Colonic mucosa (tissue), 4 donors: Measurements from ENCODE around the gene THSD4. TPM values are rescaled to one million over a fixed set of nuclear protein-coding genes. Genes with fewer than 3 reads are reported as not detected.

Experiments
- DNase-seq: peaks from one replicate; pipeline ENCODE4 v3.0.0-alpha.2; 2020
- H3K27ac ChIP-seq: fragments of 200-600 bp; one replicate; pipeline ENCODE4 v1.8.0; 2021
- H3K27me3 ChIP-seq: fragments of 200-600 bp; one replicate; pipeline ENCODE4 v1.8.0; 2021
- H3K36me3 ChIP-seq: fragments of 200-600 bp; one replicate; pipeline ENCODE4 v1.8.0; 2021
- H3K4me1 ChIP-seq: fragments of 200-600 bp; one replicate; pipeline ENCODE4 v1.8.0; 2021; ENCODE audit warnings: mild to moderate bottlenecking
- H3K4me3 ChIP-seq: fragments of 200-600 bp; one replicate; pipeline ENCODE4 v1.8.0; 2021
- H3K9ac ChIP-seq, 2 donors: one replicate each; pipeline ENCODE4 v1.7.0; 2013; ENCODE audit warnings: control low read depth in 2 of 2, low read depth in 2 of 2, low read length in 2 of 2
- H3K9me3 ChIP-seq: fragments of 200-600 bp; one replicate; pipeline ENCODE4 v1.8.0; 2021
- intact Hi-C: fragments of 100-400 bp; cut with DNase I; formaldehyde crosslinking; loops from one replicate; pipeline ENCODE4 v1.14.1; 2022
- total RNA-seq, 2 donors: library from RNA; stranded (reverse); fragmentation: NEBNext Ultra II Directional in 1 of 2; extraction: Animal tissue kit (Norgen Biotek cat#: 25700) in 1 of 2; gene quantifications; one replicate each; pipeline ENCODE4 v1.2.1, GENCODE V29; 2021
- TF ChIP-seq, protein P1 (sequence below): fragments of 200-600 bp; IDR thresholded peaks from one replicate; pipeline ENCODE4 v1.8.0; 2022; ENCODE audit warnings: antibody characterized with exemption, mild to moderate bottlenecking
- donor health status: healthy.
- donor health status: DM: no; HTN: no; CAD: no.
- donor health status: DM: no; HTN: no; CAD: no.

THSD4 gene
- total RNA-seq, 2 donors from 2014 or later = 18.8 to 23.5 TPM

DNA sequence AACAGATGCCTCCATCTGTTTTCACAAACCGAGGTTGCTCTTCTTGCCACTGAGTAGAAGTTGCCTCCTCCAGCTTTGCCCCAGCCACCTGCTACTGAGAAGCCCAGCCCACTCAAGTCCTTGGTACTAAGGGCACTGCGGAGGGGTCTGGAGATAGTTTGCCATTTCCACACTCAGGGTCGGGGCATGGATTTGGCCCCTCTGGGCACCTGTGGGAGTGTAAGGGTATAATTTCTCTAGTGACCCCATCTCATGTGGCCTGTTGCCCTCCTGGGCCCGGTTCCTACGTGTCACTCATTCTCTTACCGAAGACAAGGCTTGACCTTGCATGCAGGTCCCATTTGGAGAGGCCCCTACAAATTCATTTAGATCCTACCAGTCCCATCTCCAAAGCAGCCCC lies 79.0 kb downstream of the THSD4 start:
- Histone ChIP-seq H3K36me3 (no peaks in the 10 kb centered on the region), H3K9ac (no peak overlapping the region), H3K4me1 (no peaks in the 10 kb centered on the region), H3K27ac (no peak overlapping the region), H3K9me3 (no peaks in the 10 kb centered on the region), H3K4me3 (no peak overlapping the region), H3K27me3 (no peaks in the 10 kb centered on the region)
- intact Hi-C loops = no loop called here
- TF ChIP-seq, protein P1, sequence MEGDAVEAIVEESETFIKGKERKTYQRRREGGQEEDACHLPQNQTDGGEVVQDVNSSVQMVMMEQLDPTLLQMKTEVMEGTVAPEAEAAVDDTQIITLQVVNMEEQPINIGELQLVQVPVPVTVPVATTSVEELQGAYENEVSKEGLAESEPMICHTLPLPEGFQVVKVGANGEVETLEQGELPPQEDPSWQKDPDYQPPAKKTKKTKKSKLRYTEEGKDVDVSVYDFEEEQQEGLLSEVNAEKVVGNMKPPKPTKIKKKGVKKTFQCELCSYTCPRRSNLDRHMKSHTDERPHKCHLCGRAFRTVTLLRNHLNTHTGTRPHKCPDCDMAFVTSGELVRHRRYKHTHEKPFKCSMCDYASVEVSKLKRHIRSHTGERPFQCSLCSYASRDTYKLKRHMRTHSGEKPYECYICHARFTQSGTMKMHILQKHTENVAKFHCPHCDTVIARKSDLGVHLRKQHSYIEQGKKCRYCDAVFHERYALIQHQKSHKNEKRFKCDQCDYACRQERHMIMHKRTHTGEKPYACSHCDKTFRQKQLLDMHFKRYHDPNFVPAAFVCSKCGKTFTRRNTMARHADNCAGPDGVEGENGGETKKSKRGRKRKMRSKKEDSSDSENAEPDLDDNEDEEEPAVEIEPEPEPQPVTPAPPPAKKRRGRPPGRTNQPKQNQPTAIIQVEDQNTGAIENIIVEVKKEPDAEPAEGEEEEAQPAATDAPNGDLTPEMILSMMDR = no peak
- DNase-seq = no peak

DNA sequence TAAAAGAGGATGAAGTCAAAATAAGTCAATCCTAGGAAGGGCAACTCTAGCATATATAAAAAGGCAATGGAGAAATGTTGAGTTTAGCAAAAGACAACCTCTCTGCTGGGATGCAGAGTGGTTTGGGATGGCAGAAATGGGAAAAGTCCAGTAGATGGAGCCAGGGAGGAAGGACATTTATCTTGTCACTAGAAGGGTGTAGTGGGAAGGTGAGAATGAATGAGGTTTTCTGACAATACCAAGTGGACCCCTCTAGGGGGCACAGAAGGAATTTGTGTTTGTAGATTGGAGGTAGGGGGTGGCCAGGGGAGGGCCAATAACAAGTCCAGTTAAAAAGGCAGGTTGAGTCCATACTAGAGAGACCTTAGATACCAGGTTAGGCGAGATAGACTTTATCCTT lies 80.0 kb downstream of the THSD4 start:
- no peaks in the 10 kb centered on the region for H3K27me3 ChIP-seq
- no peak overlapping the region for H3K9ac ChIP-seq
- intact Hi-C loops = no loop called here
- H3K27ac ChIP-seq = no peak overlapping the region
- H3K4me1 ChIP-seq = no peaks in the 10 kb centered on the region
- DNase-seq = no peak
- H3K4me3 ChIP-seq = no peak overlapping the region
- no peaks in the 10 kb centered on the region for H3K9me3 ChIP-seq
- TF ChIP-seq, protein P1 = no peak
- H3K36me3 ChIP-seq = no peaks in the 10 kb centered on the region

DNA sequence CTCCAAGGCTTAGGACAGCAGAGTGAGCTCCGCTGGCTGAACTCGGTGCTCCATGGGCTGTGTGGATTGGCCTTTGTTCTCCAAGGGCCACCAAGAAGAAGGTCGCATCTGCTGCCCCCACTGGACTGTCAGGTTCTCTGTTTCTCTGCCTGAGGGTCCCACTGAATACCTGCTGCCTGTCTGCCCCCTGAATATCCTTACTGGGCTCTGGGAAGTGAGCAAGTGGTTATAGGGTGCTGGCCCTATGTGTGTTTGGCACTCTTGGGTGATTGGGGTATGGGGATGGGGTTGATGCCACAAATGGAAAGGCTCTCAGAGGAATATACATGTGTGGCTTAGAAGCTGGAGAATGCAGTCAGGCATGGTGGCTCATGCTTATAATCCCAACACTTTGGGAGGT lies 82.3 kb downstream of the THSD4 start:
- DNase-seq = no peak
- Histone ChIP-seq H3K27ac (no peak overlapping the region), H3K9me3 (no peaks in the 10 kb centered on the region), H3K27me3 (no peaks in the 10 kb centered on the region), H3K36me3 (no peaks in the 10 kb centered on the region), H3K9ac (no peak overlapping the region), H3K4me3 (no peak overlapping the region), H3K4me1 (no peaks in the 10 kb centered on the region)
- TF ChIP-seq, protein P1 = no peak
- intact Hi-C loops = no loop called here

DNA sequence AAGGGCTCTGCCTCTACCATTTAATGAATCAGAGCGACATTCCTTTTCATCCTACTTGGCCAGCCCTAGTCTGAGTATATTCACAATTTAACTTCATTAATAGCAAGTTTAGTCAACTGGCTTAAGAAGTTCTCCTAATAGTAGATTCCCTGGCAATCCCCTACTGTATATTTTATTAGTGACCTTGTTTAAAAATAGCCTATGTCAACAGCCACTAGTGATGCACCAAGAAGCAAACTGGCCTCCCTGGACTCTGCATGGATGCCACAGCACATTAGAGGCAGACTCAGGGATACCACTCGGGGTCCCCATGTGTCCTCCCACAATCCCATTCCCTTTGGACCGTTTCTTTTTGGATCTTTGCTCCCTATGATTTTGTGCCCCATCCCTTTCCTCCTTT lies 83.6 kb downstream of the THSD4 start:
- intact Hi-C loops = no loop called here
- TF ChIP-seq, protein P1 = no peak

DNA sequence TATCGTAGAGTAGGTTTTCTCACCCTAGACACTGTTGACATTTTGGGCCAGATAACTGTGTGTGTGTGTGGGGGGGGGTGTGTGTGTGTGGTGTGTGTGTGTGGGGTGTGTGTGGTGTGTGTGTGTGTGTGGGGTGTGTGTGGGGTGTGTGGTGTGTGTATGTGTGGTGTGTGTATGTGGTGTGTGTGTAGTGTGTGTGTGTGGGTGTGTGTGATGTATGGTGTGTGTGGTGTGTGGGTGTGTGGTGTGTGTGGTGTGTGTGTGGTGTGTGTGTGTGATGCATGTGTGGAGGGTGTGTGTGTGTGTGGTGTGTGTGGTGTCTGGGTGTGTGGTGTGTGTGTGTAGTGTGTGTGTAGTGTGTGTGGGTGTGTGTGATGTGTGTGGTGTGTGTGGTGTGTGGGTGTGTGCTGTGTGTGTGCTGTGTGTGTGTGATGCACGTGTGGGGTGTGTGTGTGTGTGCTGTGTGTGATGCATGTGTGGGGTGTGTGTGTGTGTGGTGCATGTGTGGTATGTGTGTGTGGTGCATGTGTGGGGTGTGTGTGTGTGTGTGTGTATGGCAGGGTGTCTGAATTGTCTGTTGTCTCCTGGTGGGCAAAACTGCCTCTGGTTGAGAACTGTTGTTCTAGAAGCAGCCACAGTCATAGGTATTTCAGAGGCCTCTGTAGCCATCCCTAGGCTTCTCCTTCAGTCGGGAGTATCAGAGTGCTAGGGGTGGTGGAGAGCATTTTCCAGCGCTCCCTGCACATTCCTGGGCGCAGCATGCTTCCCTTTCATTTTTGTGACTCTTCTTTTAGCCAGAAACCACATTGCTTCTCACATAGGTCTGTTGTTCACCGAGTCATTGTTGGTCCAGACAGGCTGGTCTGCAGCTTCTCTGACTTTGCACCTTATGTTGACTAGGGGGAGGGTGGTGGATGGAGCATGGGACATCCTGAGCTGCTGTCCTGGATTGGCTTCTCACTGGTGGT lies 84.4 kb downstream of the THSD4 start:
- H3K9ac ChIP-seq = no peak overlapping the region
- no peak for DNase-seq
- no peaks in the 10 kb centered on the region for H3K27me3 ChIP-seq
- intact Hi-C loops = no loop called here
- TF ChIP-seq, protein P1 = no peak
- no peaks in the 10 kb centered on the region for H3K36me3 ChIP-seq
- H3K27ac ChIP-seq = no peak overlapping the region
- H3K4me1 ChIP-seq = no peaks in the 10 kb centered on the region
- no peak overlapping the region for H3K4me3 ChIP-seq
- H3K9me3 ChIP-seq = no peaks in the 10 kb centered on the region

More for the DNA sequence above, 83.6 kb downstream of the THSD4 start:
- no peak overlapping the region for H3K9ac ChIP-seq
- H3K4me3 ChIP-seq = no peak overlapping the region
- H3K9me3 ChIP-seq = no peaks in the 10 kb centered on the region
- H3K27ac ChIP-seq = no peak overlapping the region
- H3K36me3 ChIP-seq = no peaks in the 10 kb centered on the region
- no peaks in the 10 kb centered on the region for H3K27me3 ChIP-seq
- H3K4me1 ChIP-seq = no peaks in the 10 kb centered on the region
- no peak for DNase-seq
